ENCODE measurements around the gene KRTAP4-16.
"Not testable (repeated sequence)": the region's sequence is repeated elsewhere in the genome, so short reads cannot be mapped to it uniquely, and the experiment has no call there.

GRCh38 chr17:41108728-41109386 lies 6.8 kb upstream of the KRTAP4-16 start:
- TF ChIP-seq RFX5 (IDR thresholded peaks at IDR 0.05); POLR2AphosphoS2 (conservative IDR thresholded peaks at IDR 0.05; ENCODE audit: low read length); POLR2A (IDR thresholded peaks at IDR 0.05; ENCODE audit: low read length); KDM1A (IDR thresholded peaks at IDR 0.05; ENCODE audit: low read depth); TP53 (CRISPR knock-in tag; IDR thresholded peaks at IDR 0.05); MAX (IDR thresholded peaks at IDR 0.05); SREBF2 (IDR thresholded peaks at IDR 0.05); TFCP2L1 (CRISPR knock-in tag; IDR thresholded peaks at IDR 0.05): not testable (repeated sequence)
- TF ChIP-seq, protein P1, sequence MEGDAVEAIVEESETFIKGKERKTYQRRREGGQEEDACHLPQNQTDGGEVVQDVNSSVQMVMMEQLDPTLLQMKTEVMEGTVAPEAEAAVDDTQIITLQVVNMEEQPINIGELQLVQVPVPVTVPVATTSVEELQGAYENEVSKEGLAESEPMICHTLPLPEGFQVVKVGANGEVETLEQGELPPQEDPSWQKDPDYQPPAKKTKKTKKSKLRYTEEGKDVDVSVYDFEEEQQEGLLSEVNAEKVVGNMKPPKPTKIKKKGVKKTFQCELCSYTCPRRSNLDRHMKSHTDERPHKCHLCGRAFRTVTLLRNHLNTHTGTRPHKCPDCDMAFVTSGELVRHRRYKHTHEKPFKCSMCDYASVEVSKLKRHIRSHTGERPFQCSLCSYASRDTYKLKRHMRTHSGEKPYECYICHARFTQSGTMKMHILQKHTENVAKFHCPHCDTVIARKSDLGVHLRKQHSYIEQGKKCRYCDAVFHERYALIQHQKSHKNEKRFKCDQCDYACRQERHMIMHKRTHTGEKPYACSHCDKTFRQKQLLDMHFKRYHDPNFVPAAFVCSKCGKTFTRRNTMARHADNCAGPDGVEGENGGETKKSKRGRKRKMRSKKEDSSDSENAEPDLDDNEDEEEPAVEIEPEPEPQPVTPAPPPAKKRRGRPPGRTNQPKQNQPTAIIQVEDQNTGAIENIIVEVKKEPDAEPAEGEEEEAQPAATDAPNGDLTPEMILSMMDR (IDR thresholded peaks at IDR 0.05) = not testable (repeated sequence)
- TF ChIP-seq, protein P2, sequence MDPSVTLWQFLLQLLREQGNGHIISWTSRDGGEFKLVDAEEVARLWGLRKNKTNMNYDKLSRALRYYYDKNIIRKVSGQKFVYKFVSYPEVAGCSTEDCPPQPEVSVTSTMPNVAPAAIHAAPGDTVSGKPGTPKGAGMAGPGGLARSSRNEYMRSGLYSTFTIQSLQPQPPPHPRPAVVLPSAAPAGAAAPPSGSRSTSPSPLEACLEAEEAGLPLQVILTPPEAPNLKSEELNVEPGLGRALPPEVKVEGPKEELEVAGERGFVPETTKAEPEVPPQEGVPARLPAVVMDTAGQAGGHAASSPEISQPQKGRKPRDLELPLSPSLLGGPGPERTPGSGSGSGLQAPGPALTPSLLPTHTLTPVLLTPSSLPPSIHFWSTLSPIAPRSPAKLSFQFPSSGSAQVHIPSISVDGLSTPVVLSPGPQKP (IDR thresholded peaks at IDR 0.05; ENCODE audit: low read depth, low read length) = not testable (repeated sequence)

Measured in A549 (cell line).